ENCODE data around the gene C11orf65.
"Not testable (repeated sequence)": the region's sequence is repeated elsewhere in the genome, so short reads cannot be mapped to it uniquely, and the experiment has no call there.

Gene C11orf65

DNA sequence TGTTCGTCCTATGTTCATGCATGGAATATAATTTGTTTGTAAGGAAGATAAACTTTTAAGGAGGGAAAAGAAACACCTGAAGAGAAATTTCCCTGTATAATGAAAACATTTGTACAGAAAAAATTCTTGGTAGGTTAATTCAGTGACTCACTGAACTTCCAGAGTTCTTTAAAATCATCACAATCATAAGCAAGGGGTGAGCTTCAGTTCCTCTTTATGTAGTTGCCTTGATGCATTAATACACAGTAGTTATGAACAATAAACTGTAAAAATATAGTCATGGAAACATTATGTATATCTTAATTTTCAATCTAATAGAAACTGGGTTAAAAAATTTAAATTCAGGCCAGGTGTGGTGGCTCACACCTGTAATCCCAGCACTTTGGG, 1.1 kb upstream of the C11orf65 start:
- DNase-seq = peak; percentile 21

DNA sequence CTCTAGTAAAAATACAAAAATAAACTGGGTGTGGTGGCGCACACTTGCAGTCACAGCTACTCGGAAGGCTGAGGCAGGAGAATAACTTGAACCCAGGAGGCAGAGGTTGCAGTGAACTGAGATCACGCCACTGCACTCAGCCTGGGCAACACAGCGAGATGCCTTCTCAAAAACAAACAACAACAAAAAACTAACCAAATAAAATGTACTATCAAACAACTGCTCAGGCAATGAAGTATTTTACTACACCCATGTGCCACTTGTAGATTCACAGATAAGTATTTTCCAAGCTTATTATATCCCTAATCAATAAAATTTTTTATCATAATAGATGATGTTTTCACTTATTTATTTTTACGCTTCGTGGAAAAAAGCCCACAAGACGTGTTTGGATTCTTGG, 924 bp downstream of the C11orf65 start:
- DNase-seq = peak; percentile 21

DNA sequence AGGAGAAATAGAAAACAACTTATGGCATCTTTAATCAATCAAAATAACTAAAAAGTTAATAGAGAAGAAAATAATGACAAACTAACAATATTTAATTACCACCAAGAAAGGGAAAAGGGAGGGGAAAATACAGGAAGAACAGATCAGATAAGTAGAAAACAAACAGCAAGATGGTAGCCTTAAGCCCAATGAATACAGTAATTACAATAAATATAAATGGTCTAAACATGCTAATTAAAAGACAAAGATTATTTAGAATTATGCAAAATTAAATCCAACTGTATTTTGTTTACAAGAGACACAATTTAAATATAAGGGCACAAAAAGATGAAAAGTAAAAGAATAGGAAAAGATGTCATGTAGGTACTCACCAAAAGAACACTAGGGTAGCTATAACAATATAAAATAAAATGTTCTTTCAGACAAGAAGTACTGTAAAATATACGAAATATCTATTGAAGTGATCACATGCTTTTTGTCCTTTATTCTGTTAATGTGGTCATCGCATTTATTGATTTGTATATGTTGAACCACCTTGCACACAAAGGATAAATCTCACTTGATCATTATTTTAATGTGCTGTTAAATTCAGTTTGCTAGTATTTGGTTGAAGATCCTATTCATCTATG, 14.0 kb downstream of the C11orf65 start:
- no peak for DNase-seq

DNA sequence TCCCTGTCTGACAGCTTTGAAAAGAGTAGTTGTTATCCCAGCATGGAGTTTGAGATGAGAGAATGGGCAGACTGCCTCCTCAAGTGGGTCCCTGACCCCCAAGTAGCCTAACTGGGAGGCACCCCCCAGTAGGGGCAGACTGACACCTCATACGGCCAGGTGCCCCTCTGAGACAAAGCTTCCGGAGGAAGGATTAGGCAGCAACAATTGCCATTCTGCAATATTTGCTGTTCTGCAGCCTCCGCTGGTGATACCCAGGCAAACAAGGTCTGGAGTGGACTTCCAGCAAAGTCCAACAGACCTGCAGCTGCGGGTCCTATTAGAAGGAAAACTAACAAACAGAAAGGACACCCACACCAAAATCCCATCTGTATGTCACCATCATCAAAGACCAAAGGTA, 25.9 kb downstream of the C11orf65 start:
- not testable (repeated sequence) for DNase-seq

DNA sequence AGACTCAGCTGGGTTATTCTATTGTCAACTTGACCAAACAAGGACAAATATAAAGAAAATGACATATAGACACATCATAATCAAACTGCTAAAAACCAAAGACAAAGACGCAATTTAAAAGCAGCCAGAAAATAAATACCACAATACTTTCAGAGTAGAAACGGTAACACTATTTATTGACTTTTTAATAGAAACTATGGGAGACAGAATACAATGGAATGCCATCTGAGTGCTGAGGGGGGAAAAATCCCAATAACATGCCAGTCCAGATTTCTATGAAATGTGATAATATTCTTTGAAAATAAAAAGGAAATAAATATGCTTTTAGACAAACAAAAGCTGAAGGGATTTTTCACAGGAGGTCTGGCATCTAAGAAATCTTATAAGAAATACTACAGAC, 30.7 kb downstream of the C11orf65 start:
- no peak for DNase-seq

DNA sequence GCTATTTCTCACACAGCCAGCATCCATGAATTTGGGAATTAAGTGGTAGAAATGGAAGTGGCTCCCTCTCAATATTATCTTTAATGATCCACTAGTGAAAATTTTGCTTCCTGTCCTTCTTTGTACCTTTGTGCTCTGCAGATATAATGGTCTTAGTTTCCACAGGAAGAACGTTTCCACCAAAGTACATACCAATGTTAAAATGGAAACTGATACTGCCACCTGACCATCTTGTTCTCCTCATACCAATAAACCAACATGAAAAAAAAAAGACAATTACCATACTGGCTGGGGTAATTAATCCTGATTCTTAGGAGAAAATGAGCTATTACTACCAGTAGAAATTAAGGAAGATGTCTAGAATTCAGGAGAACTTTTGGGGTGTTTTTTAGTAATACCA, 32.3 kb downstream of the C11orf65 start:
- DNase-seq = no peak

DNA sequence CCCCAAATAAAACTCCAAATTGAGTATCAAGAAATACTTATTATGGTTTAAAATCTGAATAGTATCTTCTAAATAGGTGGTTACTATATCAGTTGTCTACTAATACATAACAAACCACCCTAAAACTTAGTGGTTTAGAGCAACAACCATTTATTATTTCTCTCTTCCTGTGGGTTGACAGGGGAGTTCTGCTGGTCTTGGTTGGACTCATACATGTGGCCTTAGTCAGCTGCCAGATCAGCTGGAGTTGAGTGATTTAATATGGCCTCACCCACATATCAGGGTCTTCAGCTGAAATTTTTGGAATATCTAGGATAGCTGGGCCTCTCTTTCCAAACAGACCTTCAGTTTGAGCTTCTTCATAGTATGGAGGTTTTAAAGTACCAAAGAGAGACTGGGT, 34.5 kb downstream of the C11orf65 start:
- no peak for DNase-seq

DNA sequence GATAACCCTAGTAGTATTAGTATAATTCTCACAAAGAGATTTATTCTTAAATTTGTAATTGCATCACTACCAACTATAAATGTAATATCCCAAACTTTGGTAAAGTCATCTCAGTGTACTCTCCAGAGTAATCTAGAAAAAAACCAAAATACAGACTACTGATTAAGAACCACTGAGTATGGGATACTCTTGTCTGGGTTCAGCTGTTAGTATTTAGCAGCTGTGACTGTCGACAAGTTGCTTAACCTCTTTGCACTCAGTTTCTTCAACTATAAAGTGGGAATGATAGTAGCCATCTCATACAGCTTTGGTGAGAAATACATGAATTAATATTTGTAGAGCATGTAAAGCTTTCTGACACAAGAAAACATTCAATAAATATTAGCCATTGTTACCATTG, 35.3 kb downstream of the C11orf65 start:
- no peak for DNase-seq

DNA sequence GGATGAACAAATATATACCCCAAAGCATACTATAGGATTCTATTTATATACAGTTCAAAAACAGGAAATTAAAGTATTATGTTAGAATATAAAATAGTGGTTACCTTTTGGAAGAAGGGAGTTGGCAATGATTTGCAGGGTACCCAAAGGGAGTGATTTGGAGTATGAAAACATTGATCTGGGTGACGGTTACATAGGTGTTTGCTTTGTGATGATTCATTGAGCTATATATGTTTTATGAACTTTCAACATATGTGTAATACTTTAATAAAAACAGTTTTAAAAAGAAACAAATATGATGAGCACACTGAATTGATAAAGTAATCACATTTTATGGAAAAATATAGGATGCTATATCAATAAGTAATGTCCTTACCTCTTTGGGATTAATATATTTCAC, 36.0 kb downstream of the C11orf65 start:
- no peak for DNase-seq

DNA sequence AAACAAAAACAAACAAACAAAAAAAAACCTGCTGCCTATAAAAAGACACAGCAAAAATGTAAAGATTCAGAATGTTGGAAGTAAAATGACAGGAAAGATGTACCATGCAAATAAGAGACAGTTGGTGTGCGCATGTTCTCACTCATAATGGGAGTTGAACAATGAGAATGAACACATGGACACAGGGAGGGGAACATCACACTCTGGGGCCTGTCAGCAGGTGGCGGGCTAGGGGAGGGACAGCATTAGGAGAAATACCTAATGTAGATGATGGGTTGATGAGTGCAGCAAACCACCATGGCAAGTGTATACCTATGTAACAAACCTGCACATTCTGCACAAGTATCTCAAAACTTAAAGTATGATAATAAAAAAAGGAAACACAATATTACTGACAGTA, 49.8 kb downstream of the C11orf65 start:
- peak; percentile 46 for DNase-seq

DNA sequence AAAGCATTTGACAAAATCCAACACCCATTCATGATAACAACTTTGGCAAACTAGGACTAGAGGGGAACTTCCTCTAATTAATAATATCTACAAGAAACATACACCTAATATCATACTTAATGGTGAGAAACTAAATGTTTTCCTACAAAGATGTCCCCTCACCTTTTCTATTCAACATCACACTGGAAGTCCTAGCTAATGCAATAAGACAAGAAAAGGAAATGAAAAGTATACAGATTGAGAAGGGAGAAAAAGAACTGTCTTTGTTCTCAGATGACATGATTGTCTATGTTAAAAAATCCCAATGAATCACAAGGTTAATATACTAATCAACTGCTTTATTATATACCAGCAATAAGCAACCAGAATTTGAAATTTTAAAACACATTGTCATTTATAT, 52.4 kb downstream of the C11orf65 start:
- DNase-seq = no peak

DNA sequence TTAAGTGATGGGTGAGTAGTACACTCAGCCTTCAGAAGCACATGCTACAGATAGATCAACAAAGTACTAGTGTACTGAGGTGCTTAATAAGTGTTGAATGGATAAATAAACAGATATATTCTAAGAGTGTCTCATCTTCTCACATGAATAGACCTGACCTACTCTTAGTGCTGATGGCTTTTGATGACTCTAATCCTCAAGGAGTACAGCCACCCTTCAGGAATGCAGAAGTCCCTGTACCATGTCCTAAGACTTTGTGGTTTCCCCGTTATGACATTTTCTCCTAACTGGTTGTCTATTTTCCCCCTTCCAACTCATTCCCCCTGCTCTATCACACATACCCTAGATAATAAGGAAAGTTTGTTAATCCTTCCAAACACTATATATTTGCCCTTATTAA, 61.6 kb downstream of the C11orf65 start:
- DNase-seq = no peak

DNA sequence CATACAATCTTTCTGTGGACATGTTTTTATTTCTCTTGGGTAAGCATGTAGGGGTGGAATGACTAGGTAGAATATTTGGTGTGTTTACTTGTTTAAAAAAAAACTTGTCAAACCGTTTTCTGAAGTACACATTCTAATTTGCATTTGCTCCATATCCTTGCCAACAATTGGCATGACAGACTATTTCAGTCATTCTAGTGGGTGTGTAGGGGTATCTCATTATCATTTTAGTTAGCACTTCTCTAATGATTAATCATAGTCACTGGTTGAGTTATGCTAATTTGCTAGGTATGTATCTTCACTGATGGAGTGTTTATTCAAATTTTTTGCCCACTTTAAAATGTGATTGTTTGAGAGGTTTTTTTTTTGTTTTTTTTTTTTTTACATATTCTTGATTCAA, 64.3 kb downstream of the C11orf65 start:
- DNase-seq = no peak

DNA sequence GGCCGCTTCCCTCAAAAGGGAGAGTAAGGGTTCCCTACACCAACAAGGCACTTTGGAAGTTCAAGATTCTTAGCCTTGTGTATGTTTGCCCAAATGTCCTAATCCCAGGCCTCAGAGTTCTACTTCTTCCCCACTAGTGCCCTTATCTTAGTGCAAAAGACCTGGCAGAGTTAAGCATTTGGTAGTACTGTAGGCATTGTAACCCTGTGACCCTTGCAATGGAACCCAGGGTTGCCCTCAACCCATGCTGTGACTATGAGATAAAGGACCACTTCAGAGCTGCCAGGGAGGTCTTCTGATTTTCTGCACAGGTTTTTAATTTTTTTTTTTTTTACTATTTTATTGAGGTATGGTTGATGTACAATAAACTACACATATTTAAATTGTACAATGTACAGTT, 65.1 kb downstream of the C11orf65 start:
- DNase-seq = peak; percentile 86

DNA sequence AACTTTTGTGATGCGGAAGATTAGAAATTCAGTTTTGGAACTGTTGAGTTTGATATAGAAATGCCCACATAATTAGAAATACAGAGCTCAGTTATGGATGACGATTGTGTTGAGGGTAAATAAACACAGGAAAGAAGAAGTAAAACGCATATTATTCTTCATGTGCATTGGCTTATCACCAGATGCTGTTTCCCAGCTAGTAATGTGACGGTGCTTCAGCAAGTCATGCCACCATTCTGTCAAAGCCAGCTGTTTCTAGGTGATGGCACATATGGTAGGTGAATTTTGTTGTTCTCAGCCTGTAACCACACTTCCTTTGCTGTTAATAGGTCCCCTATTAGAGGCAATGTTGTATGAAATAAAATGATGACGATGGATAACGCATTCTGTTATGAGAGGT, 68.9 kb downstream of the C11orf65 start:
- no peak for DNase-seq

DNA sequence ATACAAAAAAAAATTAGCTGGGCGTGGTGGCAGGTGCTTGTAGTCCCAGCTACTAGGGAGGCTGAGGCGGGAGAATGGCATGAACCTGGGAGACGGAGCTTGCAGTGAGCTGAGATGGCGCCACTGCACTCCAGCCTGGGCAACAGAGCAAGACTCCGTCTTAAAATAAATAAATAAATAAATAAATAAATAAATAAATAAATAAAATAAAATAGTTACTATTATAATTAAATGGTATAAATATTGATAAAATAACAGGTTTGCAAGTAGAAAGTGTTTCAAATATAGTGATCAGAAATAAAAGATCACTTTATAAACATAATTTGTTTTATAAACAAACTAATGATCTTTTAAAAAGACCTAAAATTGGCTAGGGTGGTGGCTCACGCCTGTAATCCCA, 70.7 kb downstream of the C11orf65 start:
- DNase-seq = not testable (repeated sequence)

DNA sequence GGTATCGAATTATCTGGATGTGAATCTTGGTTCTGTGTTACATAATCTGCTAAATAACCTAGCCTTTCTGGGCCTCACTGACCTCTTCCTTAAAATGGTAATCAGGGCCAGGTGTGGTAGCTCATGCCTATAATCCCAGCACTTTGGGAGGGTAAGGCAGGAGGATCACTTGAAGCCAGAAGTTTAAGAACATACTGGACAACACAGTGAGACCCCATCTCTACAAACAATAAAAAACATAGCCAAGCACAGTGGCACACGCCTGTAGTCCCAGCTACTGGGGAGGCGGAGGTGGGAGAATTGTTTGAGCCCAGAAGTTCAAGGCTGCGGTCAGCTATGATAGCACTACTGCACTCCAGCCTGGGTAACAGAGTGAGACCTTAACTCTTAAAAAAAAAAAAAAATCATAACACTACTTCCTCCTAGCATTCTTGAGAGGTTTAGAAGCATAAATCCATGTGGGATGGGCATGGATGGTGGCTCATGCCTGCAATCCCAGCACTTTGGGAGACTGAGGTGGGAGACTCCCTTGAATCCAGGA, 72.5 kb downstream of the C11orf65 start:
- no peak for DNase-seq

DNA sequence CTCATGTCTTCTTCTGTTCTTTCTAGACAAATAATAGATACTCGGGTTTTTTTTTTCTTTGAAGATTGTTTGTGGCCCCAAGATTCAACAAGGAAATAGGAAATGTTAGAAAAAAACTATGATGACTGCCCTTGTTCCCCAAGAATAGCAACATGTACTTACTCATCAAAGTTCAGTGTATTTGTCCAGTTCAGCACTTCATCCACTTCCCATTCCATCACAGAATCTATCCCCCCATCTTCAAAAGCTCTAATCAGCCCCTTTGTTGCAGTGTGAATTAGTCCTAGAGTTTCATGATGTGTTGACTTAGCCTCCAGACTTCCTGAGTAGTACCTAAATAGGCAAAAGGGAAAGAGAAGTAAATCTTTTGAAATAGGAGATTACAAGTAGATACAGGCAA, 74.3 kb downstream of the C11orf65 start:
- DNase-seq = no peak

DNA sequence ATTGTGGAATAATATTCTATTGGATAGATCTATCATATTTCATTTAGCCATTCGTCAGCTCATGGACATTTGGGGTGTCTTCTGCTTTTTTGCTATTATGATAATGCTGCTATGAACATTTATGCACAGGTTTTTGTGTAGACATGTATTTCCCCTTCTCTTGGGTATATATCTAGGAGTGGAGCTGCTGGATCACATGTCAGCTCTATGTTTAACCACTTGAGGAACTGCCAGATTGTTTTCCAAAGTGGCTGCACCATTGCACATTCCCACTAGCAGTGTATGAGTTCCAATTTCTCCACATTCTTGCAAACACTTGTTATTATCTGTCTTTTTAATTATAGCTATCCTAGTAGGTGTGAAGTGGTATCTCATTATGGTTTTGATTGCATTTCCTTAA, 75.0 kb downstream of the C11orf65 start:
- no peak for DNase-seq

DNA sequence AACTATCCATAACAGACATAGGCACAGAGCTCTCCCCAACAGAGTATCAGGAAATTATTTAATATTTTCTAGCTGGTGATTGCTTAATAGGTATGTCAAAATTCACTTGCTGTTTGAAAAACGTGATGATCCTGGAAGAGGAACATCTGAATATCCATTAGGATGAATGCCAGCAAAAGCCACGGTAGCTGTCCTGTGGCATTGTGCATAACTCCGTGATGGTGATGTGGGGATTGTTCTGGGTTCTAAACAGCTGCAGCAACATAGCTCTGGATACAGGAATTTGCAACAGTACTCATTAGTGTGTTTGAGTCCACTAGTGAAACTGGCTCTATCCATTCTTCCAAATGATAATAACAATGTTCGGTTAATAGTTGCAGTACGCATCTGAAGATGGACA, 78.8 kb downstream of the C11orf65 start:
- DNase-seq = no peak

DNA sequence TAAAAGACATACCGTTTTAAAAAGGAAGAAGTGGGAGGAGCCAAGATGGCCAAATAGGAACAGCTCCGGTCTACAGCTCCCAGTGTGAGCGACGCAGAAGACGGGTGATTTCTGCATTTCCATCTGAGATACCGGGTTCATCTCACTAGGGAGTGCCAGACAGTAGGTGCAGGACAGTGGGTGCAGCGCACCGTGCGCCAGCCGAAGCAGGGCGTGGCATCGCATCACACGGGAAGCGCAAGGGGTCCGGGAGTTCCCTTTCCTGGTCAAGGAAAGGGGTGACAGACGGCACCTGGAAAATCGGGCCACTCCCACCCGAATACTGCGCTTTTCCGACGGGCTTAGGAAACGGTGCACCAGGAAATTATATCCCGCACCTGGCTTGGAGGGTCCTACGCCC, 93.8 kb downstream of the C11orf65 start:
- not testable (repeated sequence) for DNase-seq

DNA sequence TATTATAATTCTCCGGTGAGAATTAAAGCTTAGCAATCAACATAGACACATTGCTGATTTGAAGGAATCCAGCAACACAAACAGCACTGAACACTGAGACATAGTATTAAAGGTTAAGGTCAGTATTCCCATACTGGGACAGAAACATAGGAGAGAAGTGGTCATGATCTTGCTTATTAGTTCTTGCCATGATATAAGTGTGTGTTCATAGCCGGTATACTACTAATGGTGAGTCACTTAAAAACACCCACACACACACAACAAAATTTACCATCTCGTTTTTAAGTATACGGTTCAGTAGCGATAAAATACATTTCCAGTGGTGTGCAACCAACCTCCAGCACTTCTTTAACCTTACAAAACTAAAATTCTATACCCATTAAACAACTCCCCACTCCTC, 96.3 kb downstream of the C11orf65 start:
- no peak for DNase-seq

DNA sequence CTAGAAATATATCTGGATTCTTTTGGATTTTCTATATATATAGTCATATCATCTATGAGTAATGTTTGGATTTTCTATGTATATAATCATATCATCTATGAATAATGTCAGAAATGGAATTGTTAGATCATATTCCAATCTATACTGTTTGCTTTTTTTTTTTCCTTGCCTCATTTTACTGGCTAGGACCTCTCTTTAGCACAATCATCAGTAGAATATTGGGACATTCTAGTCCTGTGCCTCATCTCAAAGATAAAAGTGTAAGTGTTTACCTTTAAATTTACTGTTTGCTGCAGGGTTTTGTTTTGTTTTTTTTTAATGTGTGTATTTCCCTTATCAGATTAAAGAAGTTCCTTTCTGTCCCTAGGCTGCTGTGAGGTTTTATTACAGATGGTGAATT, 97.0 kb downstream of the C11orf65 start:
- no peak for DNase-seq

DNA sequence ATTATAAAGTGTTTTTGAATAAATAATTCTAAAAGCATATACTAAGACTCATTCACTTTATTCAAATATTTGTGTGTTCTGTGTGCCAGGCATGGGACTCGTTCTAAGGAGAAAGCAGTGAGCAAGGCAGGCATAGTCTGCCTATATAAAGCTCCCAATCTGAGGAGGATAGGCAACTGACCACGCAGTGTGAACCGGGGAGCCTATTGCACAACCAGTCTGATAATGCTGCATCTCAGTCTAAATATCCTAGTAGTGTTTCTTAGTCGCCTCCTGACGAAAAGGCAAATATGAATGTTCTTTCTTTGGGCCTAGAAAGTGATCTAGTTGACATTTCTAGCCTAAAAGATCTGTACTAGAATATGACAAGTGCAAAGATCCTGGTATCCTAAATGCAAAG, 98.3 kb downstream of the C11orf65 start:
- DNase-seq = peak; percentile 13

DNA sequence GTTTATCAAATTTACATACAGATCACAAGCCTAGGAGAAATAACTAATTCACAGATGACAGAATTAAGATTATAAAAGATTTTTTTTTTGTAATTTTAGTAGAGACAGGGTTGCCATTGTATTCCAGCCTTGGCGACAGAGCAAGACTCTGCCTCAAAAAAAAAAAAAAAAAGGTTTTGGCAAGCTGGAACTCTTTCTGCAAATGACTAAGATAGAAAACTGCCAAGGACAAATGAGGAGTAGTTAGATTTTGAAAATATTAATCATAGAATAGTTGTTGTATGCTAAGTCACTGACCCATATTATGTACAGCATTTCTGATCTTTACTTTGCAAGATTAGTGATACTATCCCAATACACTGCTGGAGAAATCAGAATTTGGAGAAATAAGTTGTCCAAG, 99.2 kb downstream of the C11orf65 start:
- no peak for DNase-seq

DNA sequence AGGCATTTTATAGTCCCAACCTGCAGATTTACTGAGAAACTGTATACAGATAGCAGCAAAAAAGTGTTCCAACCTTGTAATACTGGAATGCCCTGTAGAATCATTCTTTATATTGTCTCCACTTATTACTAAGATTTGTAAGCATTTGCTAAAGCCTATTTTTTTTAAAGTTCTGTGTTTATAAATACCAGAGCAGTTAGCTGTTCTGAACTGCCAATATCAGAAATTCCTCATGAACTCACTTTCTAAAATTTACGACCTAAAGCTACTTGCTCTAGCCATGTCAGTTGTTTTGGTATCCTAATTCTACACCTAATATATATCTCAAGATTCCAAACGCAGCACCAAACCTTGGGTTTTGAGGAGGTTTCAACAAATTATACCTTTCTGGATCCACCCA, 103.2 kb downstream of the C11orf65 start:
- no peak for DNase-seq

All from hematopoietic multipotent progenitor cell treated with erythropoietin and hydrocortisone succinate and interleukin-3 and kit ligand, for 4 days (in vitro differentiated cells).